DND-41 (cell line): Measurements from ENCODE around the gene GZMM.

Experiments used
- EZH2 ChIP-seq: IDR thresholded peaks from 3 replicates; pipeline ENCODE4 v1.6.1; 2012; ENCODE audit warnings: borderline replicate concordance, low read depth, mild to moderate bottlenecking, moderate library complexity, low read length, inconsistent platforms; ENCODE audit not compliant: severe bottlenecking
- TF ChIP-seq, protein P1 (sequence below): IDR thresholded peaks from 2 replicates; pipeline ENCODE4 v1.5.1; 2012; ENCODE audit warnings: borderline replicate concordance, low read length, moderate library complexity, mild to moderate bottlenecking; ENCODE audit not compliant: poor library complexity, severe bottlenecking; ENCODE audit errors: extremely low read depth

DNA sequence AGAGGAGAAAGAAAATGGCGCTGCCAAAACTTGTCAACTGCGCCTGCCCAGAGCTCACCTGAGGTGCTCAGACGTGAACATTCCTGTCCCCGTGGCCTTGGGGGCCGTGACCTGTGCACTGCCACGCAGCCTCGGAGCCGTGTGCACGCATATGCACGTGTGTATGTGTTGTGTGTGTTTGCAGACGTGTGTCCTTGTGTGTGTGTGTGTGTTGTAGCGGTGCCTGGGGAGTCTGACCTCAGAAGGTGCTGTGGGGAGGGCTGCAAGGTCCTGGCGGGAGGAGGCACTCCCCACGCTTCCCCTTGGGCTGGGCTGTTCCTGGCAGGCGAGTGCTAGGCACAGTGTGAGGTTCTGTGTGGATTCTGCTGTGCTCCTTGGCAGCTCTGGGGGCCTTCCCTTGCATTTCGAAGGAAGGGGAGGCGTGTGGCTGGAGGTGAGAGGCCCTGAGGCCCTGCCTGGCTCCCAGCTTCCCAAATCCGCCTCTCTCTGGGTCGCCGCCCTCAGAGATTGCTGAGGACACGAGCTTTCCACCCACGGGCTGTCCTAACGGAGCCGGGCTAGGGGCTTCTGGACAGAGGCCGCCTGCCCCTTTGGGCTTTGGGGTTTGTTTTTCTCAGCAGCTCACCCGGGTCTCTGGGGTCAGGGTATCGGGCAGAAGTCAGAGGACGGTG lies 33.0 kb downstream of the GZMM start:
- TF ChIP-seq, protein P1, sequence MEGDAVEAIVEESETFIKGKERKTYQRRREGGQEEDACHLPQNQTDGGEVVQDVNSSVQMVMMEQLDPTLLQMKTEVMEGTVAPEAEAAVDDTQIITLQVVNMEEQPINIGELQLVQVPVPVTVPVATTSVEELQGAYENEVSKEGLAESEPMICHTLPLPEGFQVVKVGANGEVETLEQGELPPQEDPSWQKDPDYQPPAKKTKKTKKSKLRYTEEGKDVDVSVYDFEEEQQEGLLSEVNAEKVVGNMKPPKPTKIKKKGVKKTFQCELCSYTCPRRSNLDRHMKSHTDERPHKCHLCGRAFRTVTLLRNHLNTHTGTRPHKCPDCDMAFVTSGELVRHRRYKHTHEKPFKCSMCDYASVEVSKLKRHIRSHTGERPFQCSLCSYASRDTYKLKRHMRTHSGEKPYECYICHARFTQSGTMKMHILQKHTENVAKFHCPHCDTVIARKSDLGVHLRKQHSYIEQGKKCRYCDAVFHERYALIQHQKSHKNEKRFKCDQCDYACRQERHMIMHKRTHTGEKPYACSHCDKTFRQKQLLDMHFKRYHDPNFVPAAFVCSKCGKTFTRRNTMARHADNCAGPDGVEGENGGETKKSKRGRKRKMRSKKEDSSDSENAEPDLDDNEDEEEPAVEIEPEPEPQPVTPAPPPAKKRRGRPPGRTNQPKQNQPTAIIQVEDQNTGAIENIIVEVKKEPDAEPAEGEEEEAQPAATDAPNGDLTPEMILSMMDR: no peak
- TF ChIP-seq EZH2: no peak
